GM12872 (cell line): ENCODE measurements around the gene VAT1.

Source experiments
- CTCF ChIP-seq: IDR thresholded peaks from 3 replicates; pipeline ENCODE4 v1.5.1; 2011; ENCODE audit warnings: low read depth, mild to moderate bottlenecking, low read length, moderate library complexity; ENCODE audit not compliant: insufficient read depth

The VAT1 gene

GRCh38 chr17:42980766-42981397 is 41.3 kb downstream of the VAT1 start:
- peak; percentile 27; the same call in 2 of the 3 replicates for TF ChIP-seq CTCF

- no peak for TF ChIP-seq CTCF
Observed at GRCh38 chr17:42980274-42980765, 41.9 kb downstream of the VAT1 start, which contains the start of gene RUNDC1. RUNDC1 (plus strand) TSS chr17:42980565; CDS start chr17:42980577, 12 bp downstream.

GRCh38 chr17:42979511-42980273 is 42.5 kb downstream of the VAT1 start, which contains the start of gene PTGES3L:
PTGES3L (minus strand) TSS chr17:42980080; CDS start chr17:42980053, 27 bp downstream.
- TF ChIP-seq CTCF = no peak

- TF ChIP-seq CTCF = no peak
Observed at GRCh38 chr17:42975265-42975664, 46.9 kb downstream of the VAT1 start.

- TF ChIP-seq CTCF = no peak
Observed at GRCh38 chr17:42971589-42971988, 50.6 kb downstream of the VAT1 start.

GRCh38 chr17:42969001-42969581 is 53.1 kb downstream of the VAT1 start:
- TF ChIP-seq CTCF = no peak

GRCh38 chr17:42967925-42968324 is 54.3 kb downstream of the VAT1 start:
- TF ChIP-seq CTCF = no peak
